Osteoblast (primary cell): ENCODE data around the gene PACS2. TPM values are rescaled to one million over a fixed set of nuclear protein-coding genes. Genes with fewer than 3 reads are reported as not detected.
A peak's percentile ranks its signal among the peaks of the same experiment; 100 is the strongest.

Experiments
- DNase-seq: peaks from one replicate; pipeline ENCODE4 v3.0.0; 2011; ENCODE audit warnings: low spot score, mixed read lengths; ENCODE audit not compliant: insufficient read length; ENCODE audit errors: missing footprints
- H2AFZ ChIP-seq: 2 replicates; pipeline ENCODE4 v1.6.0; 2011; ENCODE audit warnings: mild to moderate bottlenecking, low read length
- H3K27ac ChIP-seq: 2 replicates; pipeline ENCODE4 v1.5.1; 2011; ENCODE audit warnings: mild to moderate bottlenecking, low read depth, low read length, moderate library complexity
- H3K27me3 ChIP-seq: 2 replicates; pipeline ENCODE4 v1.6.0; 2012; ENCODE audit warnings: mild to moderate bottlenecking, control low read depth, inconsistent platforms, low read length, moderate library complexity; ENCODE audit not compliant: insufficient read depth
- H3K36me3 ChIP-seq: 2 replicates; pipeline ENCODE4 v1.5.1; 2011; ENCODE audit warnings: mild to moderate bottlenecking, low read length, control low read depth, moderate library complexity; ENCODE audit not compliant: insufficient read depth
- H3K4me1 ChIP-seq: 2 replicates; pipeline ENCODE4 v1.5.1; 2011; ENCODE audit warnings: mild to moderate bottlenecking, low read length, control low read depth, moderate library complexity; ENCODE audit not compliant: insufficient read depth
- H3K4me2 ChIP-seq: 2 replicates; pipeline ENCODE4 v1.6.0; 2011; ENCODE audit warnings: mild to moderate bottlenecking, low read length; ENCODE audit not compliant: insufficient read depth
- H3K4me3 ChIP-seq: fragments of 200-600 bp; sonication (generic); 3 replicates; pipeline ENCODE4 v1.5.1; 2012; ENCODE audit warnings: mild to moderate bottlenecking, low read length, inconsistent platforms; ENCODE audit not compliant: insufficient read depth
- H3K79me2 ChIP-seq: 2 replicates; pipeline ENCODE4 v1.6.0; 2012; ENCODE audit warnings: mild to moderate bottlenecking, low read length, control low read depth, inconsistent platforms; ENCODE audit not compliant: insufficient read depth
- H3K9me3 ChIP-seq: 2 replicates; pipeline ENCODE4 v1.5.1; 2011; ENCODE audit warnings: low read depth, low read length, control low read depth
- H4K20me1 ChIP-seq: 2 replicates; pipeline ENCODE4 v1.6.0; 2012; ENCODE audit warnings: mild to moderate bottlenecking, low read length, control low read depth; ENCODE audit not compliant: insufficient read depth
- CTCF ChIP-seq: IDR thresholded peaks from 2 replicates; pipeline ENCODE4 v1.5.1; 2011; ENCODE audit warnings: mild to moderate bottlenecking, low read depth, low read length, moderate library complexity; ENCODE audit errors: extremely low read depth
- total RNA-seq: library from RNA; depleted of rRNA; stranded (reverse); fragments of >200 nt; gene quantifications from 2 replicates; pipeline ENCODE4 v1.2.3, GENCODE V29; 2012

The PACS2 gene
- total RNA-seq, 1 donor = 81.1 TPM

- H2AFZ ChIP-seq = peak overlapping the region; percentile 65
- H3K9me3 ChIP-seq = no peaks in the 10 kb centered on the region
- H3K27ac ChIP-seq = peak overlapping the region; percentile 69
- no peak for DNase-seq
- peak overlapping the region; percentile 86 for H3K4me2 ChIP-seq
- H3K4me1 ChIP-seq = peaks cover 10% of the 10 kb centered on the region
- H4K20me1 ChIP-seq = no peaks in the 10 kb centered on the region
- H3K79me2 ChIP-seq = peaks cover 13% of the 10 kb centered on the region
- no peaks in the 10 kb centered on the region for H3K27me3 ChIP-seq
- peak overlapping the region; percentile 81 for H3K4me3 ChIP-seq
- peaks cover 12% of the 10 kb centered on the region for H3K36me3 ChIP-seq
- TF ChIP-seq CTCF = no peak
Measured at GRCh38 chr14:105398726-105399465, 84.3 kb downstream of the PACS2 start.

- no peak for TF ChIP-seq CTCF
- Histone ChIP-seq H3K27ac (no peak overlapping the region), H2AFZ (no peak overlapping the region), H4K20me1 (no peaks in the 10 kb centered on the region), H3K4me1 (peaks cover 10% of the 10 kb centered on the region), H3K4me2 (peak overlapping the region; percentile 86), H3K4me3 (peak overlapping the region; percentile 81), H3K9me3 (peaks cover 3% of the 10 kb centered on the region), H3K36me3 (peaks cover 12% of the 10 kb centered on the region), H3K79me2 (peaks cover 13% of the 10 kb centered on the region), H3K27me3 (no peaks in the 10 kb centered on the region)
- DNase-seq = no peak
Measured at GRCh38 chr14:105399466-105399775, 84.9 kb downstream of the PACS2 start.

- H2AFZ ChIP-seq = no peak overlapping the region
- H3K4me3 ChIP-seq = no peak overlapping the region
- no peak overlapping the region for H3K27ac ChIP-seq
- peaks cover 5% of the 10 kb centered on the region for H3K9me3 ChIP-seq
- TF ChIP-seq CTCF = no peak
- H3K4me1 ChIP-seq = peaks cover 10% of the 10 kb centered on the region
- H3K4me2 ChIP-seq = no peak overlapping the region
- H3K79me2 ChIP-seq = peaks cover 13% of the 10 kb centered on the region
- H3K36me3 ChIP-seq = peaks cover 12% of the 10 kb centered on the region
- H3K27me3 ChIP-seq = no peaks in the 10 kb centered on the region
- no peaks in the 10 kb centered on the region for H4K20me1 ChIP-seq
- no peak for DNase-seq
Measured at GRCh38 chr14:105400016-105400415, 85.5 kb downstream of the PACS2 start.

- Histone ChIP-seq H3K79me2 (peaks cover 13% of the 10 kb centered on the region), H3K27me3 (no peaks in the 10 kb centered on the region), H3K4me1 (peaks cover 10% of the 10 kb centered on the region), H3K27ac (no peak overlapping the region), H3K9me3 (peaks cover 5% of the 10 kb centered on the region), H3K4me3 (no peak overlapping the region), H3K4me2 (no peak overlapping the region), H4K20me1 (no peaks in the 10 kb centered on the region), H3K36me3 (peaks cover 12% of the 10 kb centered on the region), H2AFZ (no peak overlapping the region)
- DNase-seq = no peak
- TF ChIP-seq CTCF = no peak
Measured at GRCh38 chr14:105401699-105402098, 87.2 kb downstream of the PACS2 start.
